ENCODE measurements around the gene HCST.

DNA sequence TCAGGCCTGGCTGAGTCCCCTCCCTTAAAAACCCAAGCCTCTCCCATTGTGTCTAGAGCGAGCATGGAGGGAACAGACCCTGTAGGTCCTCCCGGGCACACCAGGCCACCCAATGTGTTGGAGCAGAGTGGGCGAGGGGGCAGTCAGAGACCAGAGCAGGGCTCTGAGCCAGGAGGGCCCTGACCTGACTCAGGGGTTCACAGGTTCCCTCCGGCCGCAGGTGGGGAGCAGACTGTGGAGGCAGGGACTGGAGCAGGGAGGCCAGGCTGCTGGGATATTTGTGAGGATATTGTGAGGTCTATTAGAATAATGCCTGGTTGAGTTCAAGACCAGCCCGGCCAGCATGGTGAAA, 7.3 kb downstream of the HCST start:
- TF ChIP-seq, protein P1, sequence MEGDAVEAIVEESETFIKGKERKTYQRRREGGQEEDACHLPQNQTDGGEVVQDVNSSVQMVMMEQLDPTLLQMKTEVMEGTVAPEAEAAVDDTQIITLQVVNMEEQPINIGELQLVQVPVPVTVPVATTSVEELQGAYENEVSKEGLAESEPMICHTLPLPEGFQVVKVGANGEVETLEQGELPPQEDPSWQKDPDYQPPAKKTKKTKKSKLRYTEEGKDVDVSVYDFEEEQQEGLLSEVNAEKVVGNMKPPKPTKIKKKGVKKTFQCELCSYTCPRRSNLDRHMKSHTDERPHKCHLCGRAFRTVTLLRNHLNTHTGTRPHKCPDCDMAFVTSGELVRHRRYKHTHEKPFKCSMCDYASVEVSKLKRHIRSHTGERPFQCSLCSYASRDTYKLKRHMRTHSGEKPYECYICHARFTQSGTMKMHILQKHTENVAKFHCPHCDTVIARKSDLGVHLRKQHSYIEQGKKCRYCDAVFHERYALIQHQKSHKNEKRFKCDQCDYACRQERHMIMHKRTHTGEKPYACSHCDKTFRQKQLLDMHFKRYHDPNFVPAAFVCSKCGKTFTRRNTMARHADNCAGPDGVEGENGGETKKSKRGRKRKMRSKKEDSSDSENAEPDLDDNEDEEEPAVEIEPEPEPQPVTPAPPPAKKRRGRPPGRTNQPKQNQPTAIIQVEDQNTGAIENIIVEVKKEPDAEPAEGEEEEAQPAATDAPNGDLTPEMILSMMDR (conservative IDR thresholded peaks at IDR 0.05; ENCODE audit: low read depth, low read length), result no peak
- no peak for TF ChIP-seq EZH2phosphoT487 (IDR thresholded peaks at IDR 0.05; ENCODE audit: borderline replicate concordance, low read length)
- no peak for TF ChIP-seq EZH2 (IDR thresholded peaks at IDR 0.05; ENCODE audit: low read length, unreplicated experiment)
